Stimulated activated CD4-positive, alpha-beta T cell treated with anti-CD3 and anti-CD28 coated beads, Interleukin-15, amount 100 ng/mL, for 48 hours (primary cell): ENCODE data around the gene SPX.
A peak's percentile ranks its signal among the peaks of the same experiment; 100 is the strongest.

ENCODE experiments used
- DNase-seq, 2 donors: peaks; one replicate each; pipeline ENCODE4 v3.0.0-alpha.2; 2020; ENCODE audit warnings: low read depth in 2 of 2

SPX gene

GRCh38 chr12:21538061-21538653 is 12.1 kb downstream of the SPX start:
- DNase-seq = no peak

GRCh38 chr12:21539797-21540196 is 13.7 kb downstream of the SPX start:
- DNase-seq = no peak

GRCh38 chr12:21541773-21542172 is 15.7 kb downstream of the SPX start:
- DNase-seq = no peak

GRCh38 chr12:21542403-21542802 is 16.3 kb downstream of the SPX start:
- no peak for DNase-seq

GRCh38 chr12:21543151-21543550 is 17.1 kb downstream of the SPX start:
- no peak for DNase-seq

DNA sequence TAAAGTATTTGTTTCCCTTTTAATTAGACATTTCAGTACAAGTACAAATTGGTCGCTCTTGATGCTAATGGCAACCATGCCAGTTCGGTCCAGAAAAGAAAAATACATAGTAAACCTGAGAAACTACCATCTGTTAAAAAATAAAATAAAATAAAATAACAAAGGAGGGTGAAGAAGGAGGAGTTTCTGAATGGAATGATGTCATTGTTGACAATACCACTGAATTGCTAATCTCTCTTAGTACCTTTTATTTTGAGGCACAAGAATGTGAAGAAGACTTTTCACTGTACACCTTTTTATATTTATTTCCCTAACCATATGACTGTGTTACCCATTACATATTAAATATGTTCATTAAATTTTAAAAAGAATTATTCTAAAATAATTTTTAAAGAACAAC is 19.5 kb downstream of the SPX start:
- DNase-seq = no peak

DNA sequence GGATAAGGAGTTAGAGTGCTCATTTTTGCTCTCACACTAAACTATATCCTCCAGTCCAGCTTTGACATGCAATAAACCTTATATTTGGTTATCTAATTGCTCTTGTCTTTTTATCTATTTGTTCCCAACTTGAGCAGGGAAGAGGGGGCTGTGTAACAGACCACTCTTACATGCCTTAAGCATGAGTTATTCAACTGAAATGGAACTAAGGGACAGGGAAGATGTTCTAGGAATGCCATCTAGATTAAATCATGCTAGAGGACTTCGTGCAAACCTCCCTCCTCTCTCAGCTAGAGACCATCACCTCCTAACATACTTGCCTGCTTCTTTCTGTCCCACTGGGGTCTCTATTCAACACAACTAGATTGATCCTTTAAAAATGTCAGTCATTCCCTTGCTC is 20.6 kb downstream of the SPX start:
- no peak for DNase-seq

- DNase-seq = peak in 1 of 2 donors; percentile 34
Measured at GRCh38 chr12:21547437-21547836, 21.3 kb downstream of the SPX start.

DNA sequence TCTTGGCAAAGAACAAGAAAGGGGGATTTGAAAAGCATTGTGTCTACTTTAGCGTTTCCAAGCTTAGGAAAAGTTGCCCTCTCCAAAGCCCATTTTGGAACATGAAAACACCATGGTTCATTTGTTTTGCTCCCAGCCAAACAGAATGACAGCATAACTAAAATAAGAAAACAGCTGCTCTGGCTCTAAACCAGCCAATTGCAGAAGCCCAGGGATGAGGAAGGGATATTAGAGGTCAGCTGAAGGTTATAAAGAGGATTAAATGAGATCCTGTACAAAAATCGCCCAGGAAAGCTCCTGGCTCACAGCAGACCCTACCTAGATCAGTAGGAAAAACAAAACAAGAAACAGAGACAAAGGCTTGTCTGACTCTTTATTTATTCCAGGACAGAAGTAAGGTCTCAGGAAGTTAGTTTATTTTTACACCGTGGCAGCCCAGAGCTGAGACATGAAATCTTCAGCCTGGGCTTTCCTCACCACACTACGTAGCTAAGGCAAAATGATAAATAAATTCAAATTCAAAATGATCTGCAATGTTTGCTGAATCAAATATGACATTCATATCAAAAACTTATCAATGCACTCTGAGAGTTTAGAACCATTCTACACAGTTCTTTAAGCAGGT is 25.9 kb downstream of the SPX start:
- DNase-seq = no peak

DNA sequence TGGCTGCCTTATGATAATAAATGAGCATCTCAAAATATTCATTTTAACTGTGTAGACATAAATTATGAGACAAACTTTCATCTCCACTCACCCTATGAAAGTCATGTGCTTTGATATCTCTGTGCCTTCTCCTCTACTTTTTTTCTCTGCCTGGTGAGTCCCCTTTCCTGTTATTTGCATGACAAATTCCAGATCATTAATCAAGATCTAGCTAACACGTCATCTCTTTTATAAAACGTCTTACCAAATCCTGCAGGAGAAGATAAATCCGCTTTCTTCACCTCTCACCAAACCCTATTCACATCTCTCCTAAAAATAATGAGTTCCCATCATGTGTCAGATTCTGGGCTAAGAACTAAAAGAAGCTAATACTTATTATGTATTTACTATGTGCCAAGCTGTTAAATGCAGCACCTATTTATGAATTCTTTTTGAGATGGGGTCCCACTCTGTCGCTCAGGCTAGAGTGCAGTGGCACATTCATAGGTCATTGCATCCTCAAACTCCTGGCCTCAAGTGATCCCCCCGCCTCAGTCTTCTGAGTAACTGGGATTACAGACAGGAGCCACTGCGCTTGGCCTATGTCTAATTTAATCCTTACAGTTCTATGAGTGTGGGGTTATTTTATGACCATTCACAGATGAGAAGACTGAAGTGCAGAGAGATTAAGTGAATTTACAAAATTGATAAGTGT is 26.7 kb downstream of the SPX start:
- DNase-seq = no peak

GRCh38 chr12:21553329-21553675 is 27.2 kb downstream of the SPX start:
- DNase-seq = no peak

DNA sequence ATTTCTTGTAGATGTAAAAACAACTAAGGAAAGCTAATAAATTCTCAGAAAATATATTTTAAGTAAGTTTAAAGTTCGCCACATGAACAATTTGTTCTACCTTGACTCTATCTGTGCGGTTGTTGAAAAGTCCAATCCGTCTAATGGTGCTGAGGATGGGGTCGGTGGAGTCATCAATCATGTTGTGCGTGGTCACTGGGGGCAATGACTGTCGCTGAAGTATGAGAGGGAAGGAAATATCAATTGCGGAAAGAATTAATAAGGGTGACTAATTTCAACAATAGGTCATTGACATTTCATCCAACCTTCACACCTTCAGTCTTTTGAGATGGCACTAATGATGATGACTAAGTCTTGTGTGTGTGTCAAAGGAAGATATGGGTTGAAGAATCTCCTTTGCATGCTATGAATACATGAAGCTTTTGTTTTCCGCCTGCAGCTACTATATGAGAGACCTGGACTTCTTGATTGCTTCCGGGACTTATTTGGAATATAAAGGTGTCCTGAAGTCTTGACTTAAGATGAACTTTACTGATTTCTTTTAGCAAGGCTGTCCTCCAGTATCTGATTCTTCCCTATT is 32.1 kb downstream of the SPX start:
- no peak for DNase-seq

DNA sequence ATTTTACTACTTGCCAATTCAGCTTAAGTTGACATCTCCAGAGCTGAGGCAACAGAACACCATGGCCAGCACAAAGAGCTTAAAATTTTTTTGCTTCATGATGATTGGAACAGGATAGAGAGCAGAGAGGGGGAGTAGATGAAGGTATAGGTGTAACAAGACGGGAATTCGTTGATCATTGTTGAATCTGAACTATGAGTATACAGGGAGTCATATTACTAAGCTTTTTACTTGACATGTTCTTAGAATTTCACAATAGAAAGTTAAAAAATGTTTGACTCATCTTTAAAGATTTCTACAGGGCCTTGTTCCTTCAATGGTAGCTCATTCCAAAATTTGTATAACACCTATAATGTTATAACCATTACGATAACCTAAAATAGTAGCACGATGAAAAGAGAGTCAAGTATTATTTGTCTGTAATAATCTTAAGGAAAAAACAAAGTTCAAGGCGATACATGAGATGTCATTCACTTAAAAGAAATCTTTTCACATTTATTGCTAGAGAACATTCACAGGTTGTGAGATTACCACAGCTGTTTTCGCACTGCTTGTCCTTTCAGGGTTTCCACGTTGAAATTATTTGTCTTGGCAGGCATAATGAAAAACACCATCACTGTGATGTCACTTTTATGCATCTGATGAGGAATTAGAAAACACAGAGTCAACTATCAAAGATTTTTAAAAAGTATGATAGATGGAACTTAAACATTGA is 33.9 kb downstream of the SPX start:
- DNase-seq = no peak

- no peak for DNase-seq
Measured at GRCh38 chr12:21561158-21561557, 35.1 kb downstream of the SPX start.

DNA sequence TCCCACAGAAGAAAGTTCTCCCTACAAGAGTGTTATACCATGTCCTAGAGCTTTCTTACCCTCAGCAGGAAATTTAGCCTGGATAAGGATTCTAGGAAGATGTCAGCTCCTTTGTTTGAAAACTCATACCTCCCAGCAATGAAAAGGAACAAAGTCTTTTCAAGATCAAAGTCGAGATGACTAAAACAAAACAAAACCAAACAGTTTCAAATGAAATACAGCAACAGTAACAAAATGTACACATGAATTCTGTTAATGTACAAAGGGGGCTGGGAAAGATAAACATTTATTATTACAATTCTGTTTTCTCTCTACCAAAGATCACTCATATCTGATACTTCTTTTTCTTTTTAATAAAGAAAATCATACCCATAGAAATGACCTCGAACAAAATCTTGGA is 36.8 kb downstream of the SPX start:
- no peak for DNase-seq

DNA sequence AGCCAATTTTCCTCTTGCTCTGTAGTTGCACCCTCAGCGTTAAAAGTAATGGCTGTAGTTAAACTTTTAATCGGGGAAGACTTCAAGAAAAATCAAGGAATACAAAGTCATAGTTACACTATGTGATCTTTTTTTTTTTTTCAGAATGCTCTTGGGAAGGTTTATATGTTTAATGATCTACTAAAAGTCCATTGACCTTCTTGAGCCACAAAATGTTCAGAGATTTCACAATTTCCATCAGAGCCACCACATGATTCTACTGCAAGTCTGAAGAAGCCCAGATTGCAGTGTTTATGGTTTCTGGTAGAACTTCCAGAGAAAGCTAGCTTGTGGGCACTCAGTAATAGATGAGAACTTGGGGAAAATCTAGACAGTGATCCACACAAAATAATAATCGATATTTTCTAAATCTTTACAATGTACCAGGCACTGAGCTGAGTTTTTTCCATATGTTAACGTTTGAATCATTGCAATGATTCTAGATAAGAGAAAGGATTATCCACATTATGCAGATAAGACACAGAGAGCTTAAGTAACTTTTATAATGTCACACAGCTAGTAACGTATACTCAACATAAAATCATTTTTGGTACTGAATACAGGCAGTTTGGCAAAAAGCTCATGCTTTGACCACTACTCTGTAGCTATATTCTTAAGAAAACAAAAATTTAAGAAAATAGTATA is 40.3 kb downstream of the SPX start:
- DNase-seq = no peak

DNA sequence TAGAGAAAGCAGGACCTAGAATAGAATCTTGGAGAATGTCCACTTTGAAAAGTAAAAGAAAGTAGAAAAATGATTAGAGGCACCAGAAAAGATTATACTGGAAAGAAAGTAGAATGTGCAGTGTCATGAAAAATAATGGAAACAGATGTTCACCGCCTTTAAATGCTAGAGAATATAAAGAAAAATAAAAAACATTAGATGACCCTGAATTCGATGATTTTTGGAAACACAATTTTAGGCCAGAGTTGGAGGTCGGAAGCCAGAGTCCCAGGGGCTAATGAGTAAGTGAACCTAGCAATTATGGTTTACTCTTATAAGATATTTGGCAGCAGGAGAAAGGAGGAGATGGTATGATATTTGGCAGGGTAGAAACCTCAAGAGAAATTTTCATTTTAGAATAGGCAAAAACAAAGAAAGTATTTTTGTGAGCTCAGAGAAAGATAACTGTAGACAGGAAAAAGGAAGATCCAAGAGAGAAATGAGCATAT is 40.9 kb downstream of the SPX start:
- DNase-seq = no peak

- DNase-seq = no peak
Measured at GRCh38 chr12:21568115-21568514, 42.0 kb downstream of the SPX start.

DNA sequence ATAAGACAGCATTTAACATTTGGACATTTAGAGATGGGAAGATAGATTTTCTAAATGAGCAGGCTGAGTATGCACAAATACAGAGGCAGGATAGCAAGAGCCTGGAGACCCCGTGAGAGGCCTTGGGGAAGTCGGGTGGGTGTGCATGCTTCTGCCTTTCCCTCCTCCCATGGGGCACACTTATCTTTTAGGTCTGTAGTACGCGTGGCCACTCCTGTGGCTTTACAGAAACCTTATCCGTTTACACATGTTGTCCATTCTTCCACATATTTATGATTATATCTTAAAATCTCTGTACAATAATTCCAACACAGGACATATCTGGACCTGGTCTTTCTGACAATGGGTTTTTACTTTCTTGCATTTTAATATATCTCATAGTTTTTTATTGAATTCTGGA is 45.0 kb downstream of the SPX start:
- DNase-seq = no peak

DNA sequence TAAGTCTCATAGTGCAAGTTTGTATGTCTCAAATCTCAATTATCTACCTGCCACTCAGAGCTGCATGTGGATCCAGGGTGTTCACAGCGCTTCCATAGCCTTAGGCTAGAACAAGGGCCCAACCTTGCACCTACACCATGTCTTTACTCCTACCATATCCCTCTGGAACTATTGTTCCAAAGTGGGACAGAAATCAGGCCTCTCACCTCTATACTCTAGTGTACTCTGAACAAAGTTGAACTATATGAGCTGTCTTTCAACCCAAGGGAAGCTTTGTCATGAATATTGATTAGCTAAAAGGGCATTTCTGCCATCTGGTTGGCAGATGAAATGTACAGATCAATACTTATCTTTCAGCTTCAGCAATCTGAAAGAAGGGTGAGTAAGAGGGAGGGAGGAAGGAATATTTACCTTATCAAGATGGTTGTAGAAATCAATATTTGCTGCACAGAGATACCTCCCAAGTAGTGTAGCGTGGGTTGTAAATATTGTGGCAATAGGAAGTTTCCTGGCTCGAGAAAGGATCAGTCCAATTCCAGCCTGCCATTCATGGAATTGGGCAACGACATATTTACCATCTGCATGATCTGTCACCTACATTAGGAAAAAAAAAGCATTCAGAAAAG is 47.8 kb downstream of the SPX start:
- DNase-seq = no peak

GRCh38 chr12:21576431-21576830 is 50.3 kb downstream of the SPX start:
- no peak for DNase-seq
